HG03095 (cell line): ENCODE data around the gene NEK11.
"Not testable (repeated sequence)": the region's sequence is repeated elsewhere in the genome, so short reads cannot be mapped to it uniquely, and the experiment has no call there.

ENCODE experiments used
- ATAC-seq: cut with Tn5 transposase; IDR thresholded peaks from one replicate; pipeline ENCODE4 v1.9.1; 2021; ENCODE audit warnings: moderate library complexity; ENCODE audit not compliant: unreplicated experiment

The NEK11 gene

DNA sequence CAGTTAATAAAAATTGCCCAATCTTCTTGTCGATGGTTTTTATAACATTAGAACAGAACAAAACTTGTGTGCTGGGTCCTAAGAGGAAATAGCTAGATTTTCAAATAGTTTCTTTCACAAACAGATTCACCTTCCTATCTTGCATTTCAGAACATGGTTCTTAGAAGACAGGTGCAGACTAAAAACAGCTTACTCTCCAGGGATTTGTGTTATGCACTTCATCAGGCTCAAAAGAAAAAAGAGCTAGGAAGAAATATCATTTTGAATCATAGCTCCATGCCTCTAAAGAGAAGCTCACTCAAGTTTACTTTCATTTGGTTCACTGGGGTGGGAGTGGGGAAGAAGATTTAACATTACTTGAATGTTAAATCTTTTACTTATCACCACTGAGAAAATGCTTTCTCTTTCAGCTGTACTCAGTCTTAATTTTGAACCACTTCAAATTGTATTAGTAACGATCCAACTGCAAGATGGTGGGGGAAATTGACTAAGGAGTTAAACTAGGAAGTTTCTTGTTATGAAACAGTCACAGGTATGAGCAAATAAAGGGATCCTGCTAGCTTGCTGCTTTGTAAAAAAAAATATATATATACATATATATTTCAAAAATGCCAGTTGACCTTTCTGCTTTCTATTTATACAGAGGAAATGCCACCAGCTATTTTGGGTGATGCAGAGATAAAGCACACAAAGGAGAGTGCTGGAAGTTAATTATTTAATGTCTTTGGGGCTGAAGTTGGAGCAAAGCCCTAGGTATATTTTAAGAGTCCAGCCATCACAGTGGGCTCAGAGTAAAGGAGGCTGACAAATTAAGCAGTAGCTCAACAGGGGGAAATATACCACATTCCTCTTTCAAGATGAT, 326.6 kb downstream of the NEK11 start:
- no peak for ATAC-seq

DNA sequence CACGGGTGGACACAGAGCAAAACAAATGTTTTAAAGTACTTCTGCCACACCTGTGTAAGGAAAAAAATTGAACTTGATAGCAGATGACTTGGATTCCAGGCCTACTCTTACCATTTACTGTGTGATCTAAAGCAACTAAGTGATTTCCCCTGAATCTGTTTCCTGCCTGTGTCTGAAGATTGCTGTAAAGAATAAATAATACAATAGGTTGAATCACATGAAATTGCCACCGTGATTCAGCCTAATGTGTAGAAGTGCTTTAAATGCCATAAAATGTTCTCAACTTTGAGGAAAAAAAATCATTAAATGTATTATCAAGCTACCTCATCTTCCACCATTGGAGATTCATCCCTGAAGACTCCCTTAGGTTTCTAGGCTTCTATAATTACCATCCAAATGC, 327.3 kb downstream of the NEK11 start:
- no peak for ATAC-seq

- no peak for ATAC-seq
Observed at GRCh38 chr3:131356006-131356595, 329.4 kb downstream of the NEK11 start.

GRCh38 chr3:131357275-131357674, 330.6 kb downstream of the NEK11 start:
- ATAC-seq: no peak

GRCh38 chr3:131360191-131360755, 333.6 kb downstream of the NEK11 start:
- ATAC-seq: no peak

DNA sequence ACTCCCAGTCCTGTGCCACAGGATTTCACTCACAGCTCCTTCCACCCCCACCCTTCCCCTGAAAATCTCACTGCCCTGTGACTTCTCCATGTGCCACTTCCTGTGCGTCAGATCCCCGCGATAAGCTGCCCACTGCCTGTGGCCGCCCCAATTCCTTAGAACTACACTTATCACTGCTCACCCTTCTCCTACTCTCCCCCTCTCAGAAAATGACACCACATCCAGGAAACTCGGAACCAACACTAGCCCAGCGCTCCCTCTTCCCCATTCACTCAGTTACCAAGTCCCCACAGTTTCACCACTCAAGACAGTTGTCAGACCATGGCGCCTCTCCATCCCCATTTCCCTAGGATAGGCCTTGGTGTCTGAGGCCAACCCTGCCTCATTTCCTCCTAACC, 334.4 kb downstream of the NEK11 start:
- not testable (repeated sequence) for ATAC-seq

- ATAC-seq: no peak
Observed at GRCh38 chr3:131361464-131362421, 335.1 kb downstream of the NEK11 start.

GRCh38 chr3:131363275-131363674, 336.6 kb downstream of the NEK11 start:
- no peak for ATAC-seq

DNA sequence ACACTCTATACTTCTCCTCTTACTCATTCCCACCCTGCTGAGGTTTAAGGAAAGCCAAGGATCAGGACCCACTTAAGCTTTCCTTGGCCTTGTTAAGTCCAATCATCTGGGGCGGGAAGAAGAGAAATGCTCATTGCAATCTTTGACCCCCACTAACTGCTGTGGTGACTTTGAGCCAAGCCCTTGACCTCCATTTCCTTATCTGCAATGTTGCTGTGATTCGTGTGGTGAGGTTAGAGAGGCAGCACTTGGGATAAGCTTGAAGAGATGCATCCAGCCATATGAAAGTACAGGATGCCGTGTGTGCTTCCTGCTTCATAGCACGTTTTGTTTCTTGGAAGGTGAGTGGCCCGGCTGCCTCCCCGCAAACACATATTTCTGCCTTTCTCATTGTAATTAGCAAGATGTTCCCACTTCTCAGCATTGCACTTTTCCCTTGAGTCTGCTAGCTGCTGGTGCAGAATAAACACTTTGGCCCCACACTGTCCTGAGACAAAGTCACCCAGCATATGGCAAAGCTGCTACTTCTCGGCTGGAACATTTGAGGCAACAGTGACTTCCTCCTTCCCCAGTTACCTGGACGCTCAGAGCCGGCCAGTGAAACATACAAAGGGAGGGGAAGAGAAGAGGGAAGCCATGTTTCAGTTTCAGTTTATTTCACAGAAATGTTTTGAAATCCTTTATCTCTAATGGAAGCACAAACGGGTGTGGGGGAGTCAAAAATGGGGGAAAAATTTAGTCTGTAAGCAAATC, 344.4 kb downstream of the NEK11 start:
- no peak for ATAC-seq

GRCh38 chr3:131371688-131372066, 345.0 kb downstream of the NEK11 start:
- ATAC-seq: no peak

DNA sequence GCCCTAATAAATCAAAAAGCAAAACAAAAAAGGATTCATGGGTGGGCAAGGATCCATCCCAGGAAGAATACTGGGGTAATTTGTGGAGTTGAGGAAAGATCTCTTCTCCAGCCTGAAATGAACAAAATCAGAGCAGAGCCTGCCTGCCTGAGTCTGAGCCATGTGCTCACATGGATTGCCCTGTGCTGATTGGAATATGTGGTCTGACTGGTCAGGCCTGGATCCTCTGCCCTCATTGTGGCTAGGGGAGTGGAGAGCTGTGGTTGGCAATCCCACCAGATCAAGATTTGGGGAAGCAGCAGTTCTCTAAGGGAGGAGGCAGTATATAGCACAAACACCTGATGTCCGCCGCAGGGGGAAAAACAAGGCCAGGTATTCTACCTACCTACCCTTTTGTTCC, 348.1 kb downstream of the NEK11 start:
- ATAC-seq: no peak

DNA sequence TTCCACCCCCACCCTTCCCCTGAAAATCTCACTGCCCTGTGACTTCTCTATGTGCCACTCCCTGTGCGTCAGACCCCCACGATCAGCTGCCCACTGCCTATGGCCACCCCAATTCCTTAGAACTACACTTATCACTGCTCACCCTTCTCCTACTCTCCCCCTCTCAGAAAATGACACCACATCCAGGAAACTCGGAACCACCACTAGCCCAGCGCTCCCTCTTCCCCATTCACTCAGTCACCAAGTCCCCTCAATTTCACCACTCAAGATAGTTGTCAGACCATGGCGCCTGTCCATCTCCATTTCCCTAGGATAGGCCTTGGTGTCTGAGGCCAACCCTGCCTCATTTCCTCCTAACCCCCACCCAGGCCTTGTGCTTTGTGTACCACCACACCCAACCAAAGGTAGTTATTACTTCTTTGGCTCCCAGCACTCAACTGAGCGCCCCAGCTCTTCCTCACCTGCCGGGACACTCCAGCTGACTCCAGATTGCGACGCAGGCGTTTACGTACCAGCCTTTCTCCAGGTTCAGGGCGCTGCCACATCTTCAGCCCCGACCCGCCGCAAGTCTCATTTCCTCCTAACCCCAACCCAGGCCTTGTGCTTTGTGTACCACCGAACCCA, 354.3 kb downstream of the NEK11 start:
- ATAC-seq: peak; percentile 0

- peak; percentile 99 for ATAC-seq
Observed at GRCh38 chr3:131381445-131382291, 355.0 kb downstream of the NEK11 start, which contains the start of gene NUDT16. Gene NUDT16 (plus strand): TSS chr3:131381774. CDS start chr3:131381805, 31 bp downstream.

GRCh38 chr3:131386429-131387165, 359.9 kb downstream of the NEK11 start:
- ATAC-seq: no peak

DNA sequence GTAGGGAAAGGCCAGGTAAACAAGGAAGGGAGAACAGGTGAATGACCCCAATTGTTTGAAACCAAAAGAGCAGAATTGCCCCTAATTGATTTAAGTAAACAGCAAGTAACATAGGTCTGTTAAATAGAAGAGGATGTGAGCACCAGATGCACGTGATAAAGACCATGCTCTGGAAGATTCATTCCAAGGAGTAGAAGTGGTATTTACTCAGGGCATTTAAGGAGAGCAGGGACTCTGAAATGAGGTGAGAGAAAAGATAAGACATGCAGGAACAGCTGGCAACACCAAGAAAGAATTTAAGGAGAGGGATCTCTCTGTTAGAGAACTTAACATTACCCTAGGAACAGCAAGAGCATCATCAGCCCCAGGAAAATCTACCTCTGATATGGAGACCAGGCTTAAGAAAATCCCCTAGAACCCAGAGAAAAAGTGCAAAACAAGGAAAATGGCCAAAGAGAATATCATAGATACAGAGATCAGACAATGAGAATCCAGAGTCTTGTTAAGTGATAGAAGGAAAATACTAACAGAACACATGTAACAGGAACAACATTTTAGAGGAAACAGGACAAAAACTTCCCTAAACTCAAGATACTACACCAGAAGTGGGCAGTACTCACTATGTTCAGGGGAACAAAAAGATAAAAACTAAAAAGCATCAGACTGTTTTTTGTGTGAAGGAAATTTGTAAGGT, 361.3 kb downstream of the NEK11 start:
- ATAC-seq: no peak

GRCh38 chr3:131388490-131388799, 361.8 kb downstream of the NEK11 start:
- no peak for ATAC-seq

DNA sequence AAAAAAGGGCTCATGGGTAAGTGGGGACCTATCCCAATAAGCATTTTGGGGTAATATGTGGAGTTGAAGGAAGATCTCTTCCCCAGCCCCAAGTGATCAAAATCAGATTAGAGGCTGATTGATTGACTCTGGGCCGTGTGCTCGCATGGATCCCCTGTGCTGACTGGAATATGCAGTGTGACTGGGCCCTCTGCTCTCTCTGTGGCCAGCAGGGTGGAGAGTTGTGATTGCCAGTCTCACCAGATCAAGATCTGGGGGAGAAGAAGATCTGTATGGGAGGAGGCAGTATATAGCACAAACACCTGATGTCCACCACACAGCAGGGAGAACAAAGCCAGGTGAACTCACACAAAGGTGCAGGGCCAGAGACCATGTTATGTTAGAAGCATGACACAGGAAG, 363.7 kb downstream of the NEK11 start:
- ATAC-seq: no peak

DNA sequence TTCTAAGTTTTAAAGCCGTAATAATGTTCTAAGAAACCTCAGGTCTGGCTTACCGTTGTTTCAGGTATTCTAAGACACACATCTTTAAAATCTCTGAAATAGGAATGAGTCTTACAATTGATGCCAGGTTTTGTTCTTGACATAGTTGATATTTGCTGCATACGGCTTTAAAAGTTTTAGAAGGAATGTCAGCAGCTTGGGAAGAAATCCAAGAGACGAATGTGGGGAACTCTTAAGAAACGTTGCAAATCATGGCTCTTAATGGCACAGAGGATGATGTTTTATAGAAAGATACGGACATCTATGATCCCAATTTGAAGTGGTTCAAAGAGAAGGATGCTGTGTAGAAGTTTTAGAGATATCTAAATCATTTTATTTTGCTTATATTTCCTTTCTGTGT, 366.4 kb downstream of the NEK11 start:
- ATAC-seq: no peak
